Measurements from ENCODE around the gene SERPINE1.
"Not testable (repeated sequence)": the region's sequence is repeated elsewhere in the genome, so short reads cannot be mapped to it uniquely, and the experiment has no call there.

The SERPINE1 gene

GRCh38 chr7:101115215-101115614 is 11.7 kb upstream of the SERPINE1 start:
- H3K36me3 ChIP-seq (ENCODE audit: insufficient read depth, low read length) = no peaks in the 10 kb centered on the region
- no peak overlapping the region for H3K9ac ChIP-seq (ENCODE audit: low read depth, low read length)
- H3K27me3 ChIP-seq (ENCODE audit: control insufficient read depth, insufficient read depth, low read length) = no peaks in the 10 kb centered on the region
- H3K9me3 ChIP-seq (replicated peaks; ENCODE audit: low read length) = no peaks in the 10 kb centered on the region
- H3K4me1 ChIP-seq (ENCODE audit: control insufficient read depth, insufficient read depth, low read length) = peaks cover 74% of the 10 kb centered on the region
- no peak overlapping the region for H3K4me2 ChIP-seq (ENCODE audit: low read length)
- no peak overlapping the region for H3K4me3 ChIP-seq (ENCODE audit: low read length)

- Histone ChIP-seq H3K4me3 (ENCODE audit: low read length) (no peak overlapping the region), H3K9ac (ENCODE audit: low read depth, low read length) (peak overlapping the region; percentile 84), H3K27me3 (ENCODE audit: control insufficient read depth, insufficient read depth, low read length) (no peaks in the 10 kb centered on the region), H3K4me2 (ENCODE audit: low read length) (peak overlapping the region; percentile 47), H3K9me3 (replicated peaks; ENCODE audit: low read length) (no peaks in the 10 kb centered on the region), H3K4me1 (ENCODE audit: control insufficient read depth, insufficient read depth, low read length) (peaks cover 77% of the 10 kb centered on the region), H3K36me3 (ENCODE audit: insufficient read depth, low read length) (no peaks in the 10 kb centered on the region)
These were observed 10.0 kb upstream of the SERPINE1 start for GRCh38 chr7:101116898-101117297.

GRCh38 chr7:101118856-101119255 is 8.0 kb upstream of the SERPINE1 start:
- no peaks in the 10 kb centered on the region for H3K9me3 ChIP-seq (replicated peaks; ENCODE audit: low read length)
- H3K36me3 ChIP-seq (ENCODE audit: insufficient read depth, low read length) = no peaks in the 10 kb centered on the region
- H3K4me1 ChIP-seq (ENCODE audit: control insufficient read depth, insufficient read depth, low read length) = peaks cover 79% of the 10 kb centered on the region
- H3K4me2 ChIP-seq (ENCODE audit: low read length) = no peak overlapping the region
- H3K4me3 ChIP-seq (ENCODE audit: low read length) = no peak overlapping the region
- H3K27me3 ChIP-seq (ENCODE audit: control insufficient read depth, insufficient read depth, low read length) = no peaks in the 10 kb centered on the region
- H3K9ac ChIP-seq (ENCODE audit: low read depth, low read length) = peak overlapping the region; percentile 53

GRCh38 chr7:101119876-101120275 is 7.0 kb upstream of the SERPINE1 start:
- no peak overlapping the region for H3K4me3 ChIP-seq (ENCODE audit: low read length)
- peak overlapping the region; percentile 15 for H3K4me2 ChIP-seq (ENCODE audit: low read length)
- H3K4me1 ChIP-seq (ENCODE audit: control insufficient read depth, insufficient read depth, low read length) = peaks cover 80% of the 10 kb centered on the region
- no peaks in the 10 kb centered on the region for H3K27me3 ChIP-seq (ENCODE audit: control insufficient read depth, insufficient read depth, low read length)
- no peaks in the 10 kb centered on the region for H3K36me3 ChIP-seq (ENCODE audit: insufficient read depth, low read length)
- peak overlapping the region; percentile 50 for H3K9ac ChIP-seq (ENCODE audit: low read depth, low read length)
- H3K9me3 ChIP-seq (replicated peaks; ENCODE audit: low read length) = no peaks in the 10 kb centered on the region

- H3K27me3 ChIP-seq (ENCODE audit: control insufficient read depth, insufficient read depth, low read length) = no peaks in the 10 kb centered on the region
- H3K4me2 ChIP-seq (ENCODE audit: low read length) = no peak overlapping the region
- H3K36me3 ChIP-seq (ENCODE audit: insufficient read depth, low read length) = no peaks in the 10 kb centered on the region
- H3K4me1 ChIP-seq (ENCODE audit: control insufficient read depth, insufficient read depth, low read length) = peaks cover 84% of the 10 kb centered on the region
- no peaks in the 10 kb centered on the region for H3K9me3 ChIP-seq (replicated peaks; ENCODE audit: low read length)
- peak overlapping the region; percentile 50 for H3K9ac ChIP-seq (ENCODE audit: low read depth, low read length)
- no peak overlapping the region for H3K4me3 ChIP-seq (ENCODE audit: low read length)
These were observed 6.6 kb upstream of the SERPINE1 start for GRCh38 chr7:101120315-101120714.

GRCh38 chr7:101121631-101121990 is 5.3 kb upstream of the SERPINE1 start:
- H3K36me3 ChIP-seq (ENCODE audit: insufficient read depth, low read length); H3K4me3 ChIP-seq (ENCODE audit: low read length); H3K27me3 ChIP-seq (ENCODE audit: control insufficient read depth, insufficient read depth, low read length); H3K9me3 ChIP-seq (replicated peaks; ENCODE audit: low read length): not testable (repeated sequence)
- peaks cover 92% of the 10 kb centered on the region for H3K4me1 ChIP-seq (ENCODE audit: control insufficient read depth, insufficient read depth, low read length)
- peak overlapping the region; percentile 74 for H3K4me2 ChIP-seq (ENCODE audit: low read length)
- H3K9ac ChIP-seq (ENCODE audit: low read depth, low read length) = peak overlapping the region; percentile 82

GRCh38 chr7:101121991-101122932 is 4.6 kb upstream of the SERPINE1 start:
- Histone ChIP-seq H3K27me3 (ENCODE audit: control insufficient read depth, insufficient read depth, low read length) (no peaks in the 10 kb centered on the region), H3K36me3 (ENCODE audit: insufficient read depth, low read length) (peaks cover 2% of the 10 kb centered on the region), H3K4me2 (ENCODE audit: low read length) (peak overlapping the region; percentile 74), H3K9me3 (replicated peaks; ENCODE audit: low read length) (no peaks in the 10 kb centered on the region), H3K4me3 (ENCODE audit: low read length) (peak overlapping the region; percentile 37), H3K9ac (ENCODE audit: low read depth, low read length) (peak overlapping the region; percentile 82), H3K4me1 (ENCODE audit: control insufficient read depth, insufficient read depth, low read length) (peaks cover 87% of the 10 kb centered on the region)

- no peaks in the 10 kb centered on the region for H3K27me3 ChIP-seq (ENCODE audit: control insufficient read depth, insufficient read depth, low read length)
- peaks cover 81% of the 10 kb centered on the region for H3K4me1 ChIP-seq (ENCODE audit: control insufficient read depth, insufficient read depth, low read length)
- H3K4me3 ChIP-seq (ENCODE audit: low read length) = peak overlapping the region; percentile 37
- H3K4me2 ChIP-seq (ENCODE audit: low read length) = peak overlapping the region; percentile 74
- no peaks in the 10 kb centered on the region for H3K9me3 ChIP-seq (replicated peaks; ENCODE audit: low read length)
- peak overlapping the region; percentile 82 for H3K9ac ChIP-seq (ENCODE audit: low read depth, low read length)
- peaks cover 10% of the 10 kb centered on the region for H3K36me3 ChIP-seq (ENCODE audit: insufficient read depth, low read length)
These were observed 3.8 kb upstream of the SERPINE1 start for GRCh38 chr7:101122933-101123702.

- Histone ChIP-seq H3K4me1 (ENCODE audit: control insufficient read depth, insufficient read depth, low read length) (peaks cover 75% of the 10 kb centered on the region), H3K36me3 (ENCODE audit: insufficient read depth, low read length) (peaks cover 16% of the 10 kb centered on the region), H3K4me3 (ENCODE audit: low read length) (no peak overlapping the region), H3K4me2 (ENCODE audit: low read length) (no peak overlapping the region), H3K27me3 (ENCODE audit: control insufficient read depth, insufficient read depth, low read length) (no peaks in the 10 kb centered on the region), H3K9ac (ENCODE audit: low read depth, low read length) (peak overlapping the region; percentile 82), H3K9me3 (replicated peaks; ENCODE audit: low read length) (no peaks in the 10 kb centered on the region)
These were observed 3.2 kb upstream of the SERPINE1 start for GRCh38 chr7:101123703-101124068.

GRCh38 chr7:101124376-101125056 is 2.4 kb upstream of the SERPINE1 start:
- Histone ChIP-seq H3K4me2 (ENCODE audit: low read length) (peak overlapping the region; percentile 50), H3K9ac (ENCODE audit: low read depth, low read length) (peak overlapping the region; percentile 82), H3K4me1 (ENCODE audit: control insufficient read depth, insufficient read depth, low read length) (peaks cover 67% of the 10 kb centered on the region), H3K27me3 (ENCODE audit: control insufficient read depth, insufficient read depth, low read length) (no peaks in the 10 kb centered on the region), H3K4me3 (ENCODE audit: low read length) (no peak overlapping the region), H3K9me3 (replicated peaks; ENCODE audit: low read length) (no peaks in the 10 kb centered on the region), H3K36me3 (ENCODE audit: insufficient read depth, low read length) (peaks cover 18% of the 10 kb centered on the region)

- Histone ChIP-seq H3K4me3 (ENCODE audit: low read length) (peak overlapping the region; percentile 77), H3K4me1 (ENCODE audit: control insufficient read depth, insufficient read depth, low read length) (peaks cover 61% of the 10 kb centered on the region), H3K27me3 (ENCODE audit: control insufficient read depth, insufficient read depth, low read length) (no peaks in the 10 kb centered on the region), H3K4me2 (ENCODE audit: low read length) (peak overlapping the region; percentile 74), H3K9ac (ENCODE audit: low read depth, low read length) (peak overlapping the region; percentile 82), H3K36me3 (ENCODE audit: insufficient read depth, low read length) (peaks cover 31% of the 10 kb centered on the region), H3K9me3 (replicated peaks; ENCODE audit: low read length) (no peaks in the 10 kb centered on the region)
These were observed 784 bp upstream of the SERPINE1 start for GRCh38 chr7:101125989-101126650.

All from skeletal muscle satellite cell (primary cell).